Esophagus muscularis mucosa (tissue), 4 donors: ENCODE measurements around the gene COA3. TPM values are rescaled to one million over a fixed set of nuclear protein-coding genes. Genes with fewer than 3 reads are reported as not detected.

Experiments used
- DNase-seq: peaks from one replicate; pipeline ENCODE4 v3.0.0-alpha.2; 2017; ENCODE audit errors: extremely low spot score
- H3K27ac ChIP-seq, 4 donors: fragments of 200-600 bp; sonication (generic); replicated peaks in 1 of 4; 1 replicate in 3 of 4; 2 replicates in 1 of 4; pipeline ENCODE4 v1.5.1; 2016 to 2019; ENCODE audit warnings: mild to moderate bottlenecking in 1 of 4
- H3K27me3 ChIP-seq, 4 donors: fragments of 200-600 bp; sonication (generic); one replicate each; pipeline versions ENCODE4 v1.5.1 to v1.6.0; 2016 to 2019
- H3K36me3 ChIP-seq, 4 donors: fragments of 200-600 bp; sonication (generic); one replicate each; pipeline ENCODE4 v1.5.1; 2016 to 2019
- H3K4me1 ChIP-seq, 4 donors: fragments of 200-600 bp; sonication (generic); one replicate each; pipeline ENCODE4 v1.5.1; 2016 to 2019
- H3K4me3 ChIP-seq, 4 donors: fragments of 200-600 bp; sonication (generic); 1 replicate in 2 of 4; 2 replicates in 2 of 4; pipeline ENCODE4 v1.5.1; 2016 to 2019; ENCODE audit warnings: mild to moderate bottlenecking in 4 of 4, moderate library complexity in 1 of 4
- H3K9me3 ChIP-seq, 4 donors: fragments of 200-600 bp; sonication (generic); 1 replicate in 3 of 4; 2 replicates in 1 of 4; pipeline ENCODE4 v1.5.1; 2016 to 2019
- CTCF ChIP-seq, 3 experiments: fragments of 200-600 bp in 2 of 3; fragments of 450-650 bp in 1 of 3; sonication (generic) in 2 of 3; IDR thresholded peaks; one replicate each; pipeline ENCODE4 v1.5.1; 2017 to 2019; ENCODE audit warnings: antibody characterized with exemption in 3 of 3, mild to moderate bottlenecking in 2 of 3, moderate library complexity in 1 of 3
- EP300 ChIP-seq: sonication (generic); formaldehyde crosslinking; IDR thresholded peaks from one replicate; pipeline ENCODE4 v1.6.1; 2017; ENCODE audit warnings: antibody characterized with exemption
- POLR2A ChIP-seq: fragments of 450-650 bp; IDR thresholded peaks from one replicate; pipeline ENCODE4 v1.6.1; 2017; ENCODE audit warnings: antibody characterized with exemption, moderate library complexity, mild to moderate bottlenecking, low read depth
- POLR2AphosphoS5 ChIP-seq, 2 donors: sonication (generic); formaldehyde crosslinking; IDR thresholded peaks; one replicate each; pipeline ENCODE4 v1.6.1; 2017; ENCODE audit warnings: antibody characterized with exemption in 2 of 2
- WGBS: methylation state at CpG from one replicate; pipeline ENCODE4 v1.1.5; 2018; 5-methylcytosine and 5-hydroxymethylcytosine counted together
- intact Hi-C: fragments of 100-400 bp; cut with DNase I; formaldehyde crosslinking; loops from one replicate; pipeline ENCODE4 v1.15.1; 2023
- total RNA-seq, 4 donors: library from RNA; depleted of rRNA; stranded (reverse); fragments of >200 nt; gene quantifications; one replicate each; pipeline versions ENCODE4 v1.1.0 to v1.2.1, GENCODE V29; 2016

The COA3 gene
- total RNA-seq, 4 donors from 2014 or later = 65.9 to 74.6 (median 68.3) TPM

- Histone ChIP-seq H3K27me3 (peaks cover 0 to 80% (median 16%) of the 10 kb centered on the region in 4 donors), H3K4me1 (peaks cover 20 to 55% (median 51%) of the 10 kb centered on the region in 4 donors), H3K4me3 (no peak overlapping the region), H3K27ac (no peak overlapping the region), H3K9me3 (no peaks in the 10 kb centered on the region), H3K36me3 (peaks cover 1 to 4% (median 3%) of the 10 kb centered on the region in 4 donors)
- TF ChIP-seq POLR2A (no peak), EP300 (no peak), POLR2AphosphoS5 (IDR thresholded peaks at IDR 0.05) (no peak), CTCF (IDR thresholded peaks at IDR 0.05) (no peak)
- DNase-seq = no peak
- intact Hi-C loops = loop anchor here (5.0 kb wide), 1 partner anchor 38 kb away; the partner anchor contains the start of gene BECN1
- 30% methylated on average over 12 of the region's 25 CpGs for WGBS
Observed at GRCh38 chr17:42784409-42784808, 14.1 kb downstream of the COA3 start.

- no peak for DNase-seq
- intact Hi-C loops = loop anchor here (5.0 kb wide), 1 partner anchor 39 kb away; the partner anchor contains the start of gene BECN1
- H3K27ac ChIP-seq = no peak overlapping the region
- H3K9me3 ChIP-seq = no peaks in the 10 kb centered on the region
- H3K27me3 ChIP-seq = peaks cover 0 to 80% (median 16%) of the 10 kb centered on the region in 4 donors
- H3K36me3 ChIP-seq = peaks cover 8 to 11% (median 9%) of the 10 kb centered on the region in 4 donors
- H3K4me3 ChIP-seq = no peak overlapping the region
- WGBS = 45% methylated on average over 15 of the region's 22 CpGs
- no peak for TF ChIP-seq POLR2AphosphoS5 (IDR thresholded peaks at IDR 0.05)
- TF ChIP-seq POLR2A = no peak
- no peak for TF ChIP-seq CTCF (IDR thresholded peaks at IDR 0.05)
- TF ChIP-seq EP300 = no peak
- H3K4me1 ChIP-seq = peaks cover 20 to 55% (median 51%) of the 10 kb centered on the region in 4 donors
Observed at GRCh38 chr17:42783791-42784138, 14.7 kb downstream of the COA3 start.

- Histone ChIP-seq H3K9me3 (no peaks in the 10 kb centered on the region), H3K27ac (no peak overlapping the region), H3K4me1 (peaks cover 20 to 55% (median 51%) of the 10 kb centered on the region in 4 donors), H3K27me3 (peaks cover 0 to 80% (median 16%) of the 10 kb centered on the region in 4 donors), H3K36me3 (peaks cover 12 to 16% (median 15%) of the 10 kb centered on the region in 4 donors), H3K4me3 (no peak overlapping the region)
- TF ChIP-seq EP300 = no peak
- DNase-seq = no peak
- WGBS = 40% methylated on average over 9 of the region's 9 CpGs
- intact Hi-C loops = loop anchor here (5.0 kb wide), 1 partner anchor 39 kb away; the partner anchor contains the start of gene BECN1
Observed at GRCh38 chr17:42783062-42783790, 15.3 kb downstream of the COA3 start.

GRCh38 chr17:42782166-42783061 lies 16.1 kb downstream of the COA3 start:
- Histone ChIP-seq H3K9me3 (no peaks in the 10 kb centered on the region), H3K36me3 (peaks cover 12 to 23% (median 23%) of the 10 kb centered on the region in 4 donors), H3K27me3 (peaks cover 0 to 76% (median 16%) of the 10 kb centered on the region in 4 donors), H3K4me1 (peaks cover 20 to 55% (median 51%) of the 10 kb centered on the region in 4 donors), H3K4me3 (peak overlapping the region; percentile 25 to 61 (median 58)), H3K27ac (peak overlapping the region in 3 of 4 donors; percentile 23 to 45 (median 44))
- intact Hi-C loops = loop anchor here (5.0 kb wide), 1 partner anchor 40 kb away; the partner anchor contains the start of gene BECN1
- no peak for DNase-seq
- TF ChIP-seq POLR2A (no peak), EP300 (no peak), CTCF (IDR thresholded peaks at IDR 0.05) (no peak), POLR2AphosphoS5 (IDR thresholded peaks at IDR 0.05) (no peak)
- 66% methylated on average over 24 of the region's 29 CpGs for WGBS
